HG02840 (cell line): ENCODE results near the gene NR2E3.

Experiments used
- ATAC-seq: cut with Tn5 transposase; IDR thresholded peaks from one replicate; pipeline ENCODE4 v1.9.1; 2021; ENCODE audit warnings: mild to moderate bottlenecking, moderate library complexity, moderate number of reproducible peaks; ENCODE audit not compliant: unreplicated experiment, low FRiP score

Gene NR2E3

DNA sequence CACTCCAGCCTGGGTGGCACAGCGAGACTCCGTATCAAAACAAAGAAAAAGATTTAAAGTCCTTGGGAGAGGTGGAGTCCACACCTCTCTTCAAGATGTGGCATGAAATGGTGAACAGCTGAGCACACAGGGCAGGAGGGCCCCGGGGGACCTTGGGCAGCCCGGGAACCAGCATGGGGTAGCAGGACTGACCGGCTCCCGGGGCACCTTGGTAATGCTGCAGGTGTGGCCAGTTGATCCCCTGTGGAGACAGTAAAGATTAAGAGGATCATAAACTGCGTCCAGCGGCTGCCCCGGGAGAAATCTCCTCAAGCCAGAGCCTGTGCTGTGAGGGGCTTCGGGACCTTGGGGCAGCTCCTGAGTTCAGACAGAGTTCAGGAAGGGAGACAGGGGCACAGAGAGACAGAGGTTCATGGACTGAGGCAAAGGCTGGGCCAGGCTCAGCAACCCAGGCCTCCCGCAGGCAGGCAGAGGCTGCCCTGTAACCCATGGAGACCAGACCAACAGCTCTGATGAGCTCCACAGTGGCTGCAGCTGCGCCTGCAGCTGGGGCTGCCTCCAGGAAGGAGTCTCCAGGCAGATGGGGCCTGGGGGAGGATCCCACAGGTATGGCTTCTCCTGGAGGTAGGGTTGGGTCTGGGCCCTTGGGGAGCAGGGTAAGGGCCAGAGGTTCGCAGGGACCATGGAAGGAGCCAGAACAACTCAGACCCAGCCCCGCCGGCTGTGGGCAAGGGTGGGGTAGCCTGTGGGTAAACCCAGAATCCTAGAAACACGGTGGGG lies at the start of gene NR2E3:
Gene NR2E3 (plus strand): TSS at position 299 of the 780 bp plus-strand sequence. CDS start 190 bp downstream, at position 489.
- ATAC-seq = no peak

- no peak for ATAC-seq
Observed at GRCh38 chr15:71760852-71761251, 49.5 kb upstream of the NR2E3 start.

- ATAC-seq = no peak
Observed at GRCh38 chr15:71761649-71762048, 48.7 kb upstream of the NR2E3 start.

- ATAC-seq = no peak
Observed at GRCh38 chr15:71768184-71768583, 42.2 kb upstream of the NR2E3 start.

- no peak for ATAC-seq
Observed at GRCh38 chr15:71773206-71773859, 37.0 kb upstream of the NR2E3 start.

GRCh38 chr15:71775856-71776255 lies 34.5 kb upstream of the NR2E3 start:
- no peak for ATAC-seq

DNA sequence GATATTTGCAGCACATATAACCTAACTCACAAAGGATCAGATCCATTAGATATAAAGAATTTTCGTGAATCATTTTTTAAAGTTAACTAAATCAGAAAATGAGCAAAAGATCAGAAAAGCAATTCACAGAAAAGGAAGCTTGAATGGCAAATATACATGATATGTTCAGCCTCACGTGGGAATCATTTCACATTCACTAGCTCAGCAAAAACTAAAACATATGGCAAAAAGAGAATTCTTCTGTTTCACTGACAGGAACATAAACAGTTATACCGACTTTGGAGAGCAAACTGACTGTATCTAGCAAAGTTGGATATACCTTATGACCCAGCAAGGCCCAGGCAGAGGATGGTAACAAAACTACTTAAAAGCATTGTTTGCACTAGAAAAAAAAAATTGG lies 34.0 kb upstream of the NR2E3 start:
- ATAC-seq = no peak

DNA sequence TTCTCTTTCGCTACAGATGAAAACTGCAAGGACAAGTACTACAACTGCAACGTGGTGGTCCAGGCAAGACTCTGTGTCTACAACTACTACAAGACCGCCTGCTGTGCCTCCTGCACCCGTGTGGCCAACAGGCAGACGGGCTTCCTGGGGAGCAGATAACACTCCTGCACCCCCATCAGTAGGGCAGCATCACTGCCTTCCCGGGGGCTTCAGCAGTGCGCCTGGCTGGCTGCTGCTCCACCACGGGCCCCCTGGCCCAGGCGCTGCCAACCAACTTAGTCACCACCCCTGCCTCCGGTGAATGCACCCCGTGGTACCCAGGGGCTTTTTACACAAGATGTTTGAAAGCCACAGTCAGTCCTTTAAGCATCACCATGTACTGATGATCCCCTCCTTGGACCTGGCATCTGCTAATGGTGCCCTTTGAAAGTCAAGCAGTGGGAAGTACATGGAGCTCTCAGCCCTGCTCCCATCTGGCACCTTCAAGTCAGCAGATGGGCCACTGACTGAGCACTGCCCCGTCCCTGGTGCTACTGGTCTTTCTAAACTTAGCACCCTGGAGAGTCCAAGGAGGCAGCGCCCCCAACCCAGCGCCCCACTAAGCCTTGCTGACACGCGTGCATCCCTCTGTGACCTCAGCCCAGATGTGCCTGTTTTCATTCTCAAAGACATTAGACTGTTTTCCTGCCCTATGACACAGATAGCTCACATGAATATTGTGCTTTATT lies 33.0 kb upstream of the NR2E3 start:
- ATAC-seq = no peak

DNA sequence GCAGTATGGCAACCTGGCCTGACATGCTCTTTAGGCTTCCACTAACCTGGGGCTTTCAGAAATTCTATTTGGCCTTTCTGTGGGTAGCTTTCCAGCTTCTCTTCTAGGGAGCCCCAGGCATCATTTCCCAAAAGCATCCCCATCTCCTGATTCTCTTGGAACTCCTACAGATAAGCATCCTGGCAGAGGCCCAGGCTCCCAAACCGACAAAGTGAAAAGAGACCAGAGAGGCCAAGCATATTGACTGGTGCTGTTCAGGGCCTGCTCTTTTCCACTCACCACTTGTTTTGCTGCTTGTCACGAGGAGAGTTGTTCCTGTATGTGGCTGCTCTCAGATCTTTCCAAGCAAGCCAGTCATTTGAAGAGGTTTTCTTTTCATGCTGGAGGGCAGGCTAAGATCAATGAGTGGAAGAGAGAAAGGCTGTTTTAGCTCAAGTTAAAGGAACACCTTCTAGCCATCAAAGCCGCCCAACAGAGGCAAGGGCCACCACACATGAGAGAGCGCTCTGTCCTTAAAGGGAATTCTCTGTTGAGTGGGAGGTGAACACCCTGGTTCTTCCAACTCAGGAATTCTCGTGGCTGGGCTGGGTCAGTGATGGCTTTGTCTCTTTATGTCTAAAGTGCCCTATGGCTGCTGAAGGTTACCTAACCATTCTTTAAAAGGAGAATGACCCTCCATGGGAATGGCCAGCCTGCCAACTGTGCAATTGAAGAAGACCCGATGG lies 31.1 kb upstream of the NR2E3 start:
- ATAC-seq = no peak

DNA sequence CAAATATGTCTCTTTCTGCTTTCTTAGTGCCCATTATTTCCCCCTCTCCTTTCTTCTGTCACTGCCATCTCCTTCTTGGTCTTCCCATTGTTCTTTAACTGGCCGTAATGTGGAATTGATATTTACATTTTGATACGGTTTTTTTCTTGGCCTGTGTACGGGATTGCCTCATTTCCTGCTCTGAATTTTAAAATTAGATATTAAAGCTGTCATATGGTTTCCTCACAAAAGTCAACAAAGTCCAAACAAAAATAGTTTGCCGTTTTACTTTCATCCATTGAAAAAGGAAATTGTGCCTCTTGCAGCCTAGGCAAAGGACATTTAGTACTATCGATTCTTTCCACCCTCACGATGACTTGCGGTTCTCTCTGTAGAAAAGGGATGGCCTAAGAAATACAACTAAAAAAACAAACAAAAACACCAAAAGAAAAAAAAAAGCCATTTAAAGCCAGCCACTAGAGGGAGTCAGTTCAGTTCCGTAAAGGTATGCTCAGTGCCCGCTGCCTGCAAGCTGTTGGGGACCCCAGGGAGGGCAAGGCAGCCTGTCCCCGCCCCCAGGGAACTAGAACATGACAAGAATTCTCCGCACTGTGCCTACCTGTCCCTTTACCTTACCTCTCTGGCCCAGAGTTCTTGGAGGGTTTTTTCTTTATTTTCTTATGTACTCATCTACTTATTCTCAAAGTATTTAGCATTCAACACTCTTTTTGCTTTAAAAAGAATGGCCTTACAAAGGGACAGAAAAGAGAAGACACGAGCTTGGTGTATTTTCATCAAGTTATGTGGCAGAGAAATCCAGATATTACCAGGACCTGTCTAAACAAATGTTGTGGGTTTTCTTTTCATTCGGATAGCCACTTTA lies 30.0 kb upstream of the NR2E3 start:
- ATAC-seq = no peak

DNA sequence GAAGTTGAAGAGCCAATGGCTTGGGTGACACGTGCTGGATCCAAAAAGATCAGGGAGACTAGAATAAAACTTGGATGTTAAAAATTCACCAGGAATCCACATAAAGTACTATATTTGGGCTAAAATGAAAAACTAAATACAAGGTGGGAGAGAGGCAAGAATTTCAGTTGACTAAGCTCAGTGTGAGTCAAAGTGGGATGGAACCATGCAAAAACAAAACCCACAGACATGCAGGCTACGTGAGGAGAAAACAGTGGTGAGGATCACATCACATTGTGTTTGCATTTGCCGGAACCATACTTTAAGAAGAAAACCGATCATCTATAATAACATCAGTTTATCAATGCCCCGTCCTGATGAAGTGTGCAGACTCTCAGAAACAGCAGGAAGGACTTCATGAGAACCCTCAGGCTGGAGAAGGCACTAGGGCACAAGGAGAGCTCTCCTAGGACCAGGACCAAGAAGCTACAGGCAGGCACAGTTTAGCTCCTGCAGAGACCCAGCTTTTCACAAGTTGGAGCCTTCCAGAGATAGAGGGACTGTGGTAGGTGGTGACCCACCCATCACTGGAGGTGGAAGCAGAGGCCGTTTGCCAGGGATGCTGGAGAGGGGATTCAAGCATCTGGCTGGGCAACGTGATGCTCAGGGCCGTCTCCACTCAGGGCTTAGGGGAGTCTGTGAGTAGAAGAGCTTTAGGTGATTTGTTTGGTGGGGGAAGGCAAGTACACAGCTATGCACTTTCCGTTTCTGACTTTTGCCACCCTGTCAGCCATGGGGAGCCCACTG lies 29.0 kb upstream of the NR2E3 start:
- ATAC-seq = no peak

DNA sequence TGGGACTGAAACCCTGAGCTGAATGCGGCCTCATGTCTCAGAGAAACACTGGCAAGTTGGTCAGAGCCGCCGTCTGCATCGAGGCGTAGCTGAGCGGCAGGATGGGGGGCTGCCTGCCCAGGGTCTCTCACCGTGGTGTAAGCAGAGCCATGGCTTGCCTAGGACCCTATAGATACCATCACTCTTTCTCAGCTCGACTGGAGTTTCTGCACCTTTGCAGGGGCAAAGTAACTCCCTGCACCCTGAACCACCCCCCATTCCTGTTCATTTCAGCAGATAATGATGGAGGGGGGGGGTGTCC lies 28.4 kb upstream of the NR2E3 start:
- ATAC-seq = no peak

DNA sequence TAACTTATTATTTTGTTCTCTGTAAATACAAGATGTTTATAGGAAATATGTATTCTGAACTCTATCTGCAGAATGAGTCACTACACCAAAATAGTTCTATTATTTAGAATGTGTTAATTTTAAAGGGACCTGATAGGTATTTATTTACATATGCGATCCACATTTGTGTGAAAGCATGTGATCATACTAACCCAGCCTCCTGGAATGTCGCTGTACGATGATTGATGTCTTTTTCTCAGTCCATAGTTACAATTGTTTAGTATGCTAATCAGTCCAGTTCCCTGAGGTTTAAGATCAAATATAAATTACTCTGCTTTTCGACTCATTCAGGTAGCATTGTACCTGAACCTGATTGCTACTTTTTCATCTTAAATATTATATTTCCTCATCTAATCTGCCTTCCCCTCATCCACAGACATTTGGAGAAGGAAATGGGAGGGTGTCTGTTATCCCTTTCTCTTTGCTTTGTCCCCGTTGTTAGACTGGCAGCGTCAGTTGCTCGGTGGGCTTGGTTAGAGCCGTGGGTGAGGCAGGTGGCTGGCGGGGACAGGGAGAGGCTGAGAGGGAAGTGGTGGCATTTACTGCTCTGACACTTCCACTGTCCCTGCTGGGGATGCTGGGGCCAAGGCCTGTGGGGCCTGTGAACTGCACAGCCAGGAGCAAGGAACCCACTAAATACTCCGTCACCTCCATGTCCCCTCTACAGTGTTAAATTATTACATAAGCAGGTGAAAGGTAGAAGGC lies 27.8 kb upstream of the NR2E3 start:
- no peak for ATAC-seq

DNA sequence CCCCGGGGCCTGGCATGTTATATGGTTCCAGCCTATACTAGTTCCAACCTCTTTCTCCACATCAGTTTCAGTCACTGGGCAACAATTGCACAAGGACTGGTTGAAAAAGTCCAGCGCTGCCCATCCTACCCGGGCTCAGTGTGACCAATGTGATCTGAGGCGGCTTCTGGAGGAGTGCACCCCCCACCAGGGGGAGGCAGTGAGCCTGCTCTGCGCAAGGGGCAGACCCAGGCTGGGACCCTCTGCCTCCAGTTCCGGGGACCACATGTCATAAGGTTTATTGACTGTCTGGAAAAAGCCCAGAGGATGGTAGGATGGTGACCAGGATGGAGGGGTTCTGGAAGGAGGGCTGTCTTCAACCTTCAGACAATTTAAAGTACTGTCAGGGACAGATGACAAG lies 25.6 kb upstream of the NR2E3 start:
- no peak for ATAC-seq

- ATAC-seq = no peak
Observed at GRCh38 chr15:71785996-71786395, 24.4 kb upstream of the NR2E3 start.

DNA sequence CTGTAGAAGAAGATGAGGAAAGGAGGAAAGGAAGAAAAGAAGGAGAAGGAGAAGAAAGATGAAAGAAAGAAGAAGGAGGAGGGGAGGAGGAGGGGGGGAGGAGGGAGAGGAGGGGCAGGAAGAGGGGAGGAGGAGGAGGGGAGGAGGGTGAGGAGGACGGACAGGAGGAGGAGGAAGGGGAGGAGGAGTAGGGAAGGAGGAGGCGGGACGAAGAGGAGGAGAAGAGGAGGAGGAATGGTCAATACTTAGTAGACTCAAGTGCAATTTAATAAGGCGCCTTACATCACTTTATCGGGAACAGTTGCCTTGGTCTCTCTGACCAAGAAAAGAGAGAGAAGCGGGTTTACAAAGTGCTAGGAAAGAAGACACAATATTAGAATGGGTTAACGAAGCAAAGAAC lies 23.7 kb upstream of the NR2E3 start:
- ATAC-seq = no peak

DNA sequence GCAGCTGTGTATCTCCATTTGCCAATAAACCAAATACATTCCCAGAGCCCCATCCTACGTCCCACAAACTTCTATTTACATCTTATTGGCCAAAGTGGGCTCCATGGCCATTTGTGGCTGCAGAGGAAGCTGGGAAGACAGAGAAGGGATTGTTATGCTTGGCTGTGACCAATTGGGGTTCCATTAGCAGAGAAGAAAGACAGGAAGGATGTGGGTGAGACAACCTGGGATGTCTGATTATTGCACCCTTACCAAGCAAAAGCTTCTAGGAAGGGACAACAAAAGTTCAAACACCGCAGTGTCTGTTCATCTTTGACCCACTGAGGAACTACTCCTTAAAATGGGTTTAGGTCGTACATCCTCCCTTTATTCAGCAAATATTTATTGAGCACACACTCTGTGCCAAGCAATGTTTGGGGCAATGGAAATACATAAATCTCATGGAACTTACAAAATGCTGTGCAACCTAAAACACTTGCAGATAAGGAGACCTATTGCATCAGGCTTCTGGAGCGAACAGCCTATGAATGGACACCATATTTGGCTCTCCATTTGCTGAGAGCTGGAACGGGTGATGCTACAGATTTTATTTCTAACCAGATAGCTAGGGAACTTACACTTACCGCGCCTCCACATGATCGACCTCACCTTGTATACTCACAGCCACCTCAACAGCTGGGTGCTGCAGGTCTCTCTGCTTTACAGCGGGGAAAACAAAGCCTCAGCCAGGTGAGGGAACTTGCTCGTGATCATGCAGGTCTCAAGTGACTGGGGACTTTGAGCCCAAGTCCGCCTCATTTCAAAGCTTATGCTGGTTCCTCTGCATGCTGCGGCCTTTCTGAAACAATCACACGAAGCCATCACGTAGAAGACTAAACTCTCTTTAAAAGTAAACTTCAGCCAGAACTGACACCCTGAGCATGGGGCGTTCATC lies 21.4 kb upstream of the NR2E3 start:
- ATAC-seq = no peak

- no peak for ATAC-seq
Observed at GRCh38 chr15:71789616-71790015, 20.7 kb upstream of the NR2E3 start.
